H9 (cell line): ENCODE measurements around the gene PROC. TPM values are rescaled to one million over a fixed set of nuclear protein-coding genes. Genes with fewer than 3 reads are reported as not detected.

Experiments used
- DNase-seq: peaks from one replicate; pipeline ENCODE4 v3.0.0-alpha.2; 2017
- H2AFZ ChIP-seq: one replicate; pipeline ENCODE4 v1.6.1; 2013; ENCODE audit warnings: mild to moderate bottlenecking, low read length, control low read depth, moderate library complexity
- H2AK5ac ChIP-seq: 2 replicates; pipeline ENCODE4 v1.6.1; 2013; ENCODE audit warnings: low read length, control low read depth, mixed read lengths; ENCODE audit not compliant: insufficient read length
- H2BK120ac ChIP-seq: one replicate; pipeline ENCODE4 v1.6.1; 2013; ENCODE audit warnings: low read depth, mild to moderate bottlenecking, low read length, control low read depth, inconsistent platforms; ENCODE audit not compliant: poor library complexity, severe bottlenecking
- H2BK12ac ChIP-seq: 2 replicates; pipeline ENCODE4 v1.6.1; 2013; ENCODE audit warnings: low read length, control low read depth, mixed read lengths, low read depth; ENCODE audit not compliant: insufficient read length
- H2BK15ac ChIP-seq: 2 replicates; pipeline ENCODE4 v1.6.1; 2013; ENCODE audit warnings: low read depth, low read length, control low read depth
- H2BK20ac ChIP-seq: one replicate; pipeline ENCODE4 v1.6.1; 2013; ENCODE audit warnings: low read depth, mild to moderate bottlenecking, low read length, control low read depth, inconsistent platforms; ENCODE audit not compliant: poor library complexity, severe bottlenecking
- H2BK5ac ChIP-seq: 2 replicates; pipeline ENCODE4 v1.6.1; 2013; ENCODE audit warnings: low read length, control low read depth, mixed read lengths; ENCODE audit not compliant: insufficient read length
- H3K14ac ChIP-seq: 2 replicates; pipeline ENCODE4 v1.6.1; 2013; ENCODE audit warnings: low read length, control low read depth; ENCODE audit not compliant: insufficient read depth
- H3K18ac ChIP-seq: 2 replicates; pipeline ENCODE4 v1.6.1; 2013; ENCODE audit warnings: low read depth, mild to moderate bottlenecking, mixed read lengths, low read length, control low read depth; ENCODE audit not compliant: insufficient read length
- H3K23ac ChIP-seq: 2 replicates; pipeline ENCODE4 v1.6.1; 2013; ENCODE audit warnings: low read length, control low read depth, mixed read lengths, low read depth; ENCODE audit not compliant: insufficient read length
- H3K23me2 ChIP-seq: 2 replicates; pipeline ENCODE4 v1.6.1; 2013; ENCODE audit warnings: low read depth, mild to moderate bottlenecking, mixed read lengths, low read length, control low read depth; ENCODE audit not compliant: insufficient read length, poor library complexity, severe bottlenecking
- H3K27ac ChIP-seq: 2 replicates; pipeline ENCODE4 v1.5.1; 2013; ENCODE audit warnings: low read length, control low read depth, mixed read lengths, low read depth; ENCODE audit not compliant: insufficient read length
- H3K27me3 ChIP-seq: 2 replicates; pipeline ENCODE4 v1.6.1; 2013; ENCODE audit warnings: low read length, control low read depth, inconsistent platforms; ENCODE audit not compliant: insufficient read depth
- H3K4ac ChIP-seq: 2 replicates; pipeline ENCODE4 v1.6.1; 2013; ENCODE audit warnings: low read depth, mild to moderate bottlenecking, control low read depth, inconsistent platforms, low read length, moderate library complexity
- H3K4me1 ChIP-seq: 2 replicates; pipeline ENCODE4 v1.6.1; 2013; ENCODE audit warnings: low read length, control low read depth, inconsistent platforms; ENCODE audit not compliant: insufficient read depth
- H3K4me2 ChIP-seq: 2 replicates; pipeline ENCODE4 v1.6.1; 2013; ENCODE audit warnings: low read length, control low read depth, mixed read lengths; ENCODE audit not compliant: insufficient read length, insufficient read depth
- H3K56ac ChIP-seq: 2 replicates; pipeline ENCODE4 v1.6.1; 2013; ENCODE audit warnings: low read depth, mild to moderate bottlenecking, mixed read lengths, low read length, control low read depth; ENCODE audit not compliant: insufficient read length
- H3K79me1 ChIP-seq: 2 replicates; pipeline ENCODE4 v1.6.1; 2013; ENCODE audit warnings: low read depth, mild to moderate bottlenecking, moderate library complexity, low read length, control low read depth, inconsistent platforms; ENCODE audit not compliant: insufficient read depth, poor library complexity, severe bottlenecking
- H3K79me2 ChIP-seq: 2 replicates; pipeline ENCODE4 v1.6.1; 2013; ENCODE audit warnings: low read length, control low read depth, inconsistent platforms; ENCODE audit not compliant: insufficient read depth
- H3K9ac ChIP-seq: 2 replicates; pipeline ENCODE4 v1.6.1; 2013; ENCODE audit warnings: low read length, control low read depth, mixed read lengths; ENCODE audit not compliant: insufficient read length; ENCODE audit errors: extremely low read depth
- H3K9me3 ChIP-seq: one replicate; pipeline ENCODE4 v1.6.1; 2013; ENCODE audit warnings: low read depth, low read length, inconsistent platforms; ENCODE audit not compliant: control insufficient read depth
- H3T11ph ChIP-seq: one replicate; pipeline ENCODE4 v1.6.1; 2013; ENCODE audit warnings: mild to moderate bottlenecking, low read length, control low read depth, inconsistent platforms
- H4K20me1 ChIP-seq: one replicate; pipeline ENCODE4 v1.6.1; 2013; ENCODE audit not compliant: control insufficient read depth, insufficient read length, insufficient read depth
- H4K5ac ChIP-seq: 2 replicates; pipeline ENCODE4 v1.6.1; 2013; ENCODE audit warnings: low read depth, mild to moderate bottlenecking, mixed read lengths, low read length, control low read depth; ENCODE audit not compliant: insufficient read length
- H4K8ac ChIP-seq: replicated peaks from 2 replicates; pipeline ENCODE4 v1.6.1; 2013; ENCODE audit warnings: low read length, control low read depth, mixed read lengths, low read depth; ENCODE audit not compliant: insufficient read length
- H4K91ac ChIP-seq: 2 replicates; pipeline ENCODE4 v1.6.1; 2013; ENCODE audit warnings: low read depth, mild to moderate bottlenecking, moderate library complexity, mixed read lengths, low read length, control low read depth; ENCODE audit not compliant: insufficient read length
- H3K27ac Mint-ChIP-seq, 3 experiments: 2 replicates in 2 of 3; 3 replicates in 1 of 3; pipeline ENCODE4 v1.8.0; 2020 to 2021; ENCODE audit warnings: mixed read lengths in 3 of 3, mild to moderate bottlenecking in 1 of 3, moderate library complexity in 1 of 3
- H3K27me3 Mint-ChIP-seq: 2 replicates; pipeline ENCODE4 v1.8.0; 2021; ENCODE audit warnings: low read depth, mild to moderate bottlenecking, moderate library complexity, mixed read lengths
- H3K36me3 Mint-ChIP-seq, 3 experiments: 2 replicates in 2 of 3; 3 replicates in 1 of 3; pipeline ENCODE4 v1.8.0; 2020 to 2021; ENCODE audit warnings: low read depth in 3 of 3, mixed read lengths in 3 of 3; ENCODE audit not compliant: insufficient read depth in 1 of 3
- H3K4me1 Mint-ChIP-seq, 2 experiments: 2 replicates each; pipeline ENCODE4 v1.8.0; 2020; ENCODE audit warnings: mixed read lengths in 2 of 2
- H3K4me3 Mint-ChIP-seq, 2 experiments: 2 replicates in 1 of 2; 3 replicates in 1 of 2; pipeline ENCODE4 v1.8.0; 2020 to 2021; ENCODE audit warnings: mild to moderate bottlenecking in 2 of 2, mixed read lengths in 2 of 2, moderate library complexity in 1 of 2
- H3K9me3 Mint-ChIP-seq, 2 experiments: 2 replicates in 1 of 2; 3 replicates in 1 of 2; pipeline ENCODE4 v1.8.0; 2020; ENCODE audit warnings: mild to moderate bottlenecking in 2 of 2, mixed read lengths in 2 of 2, moderate library complexity in 1 of 2
- WGBS: extraction: QIAGEN DNeasy Blood & Tissue Kit; methylation state at CpG from one replicate; pipeline ENCODE4 v1.1.7; 2013; ENCODE audit warnings: missing lambda C conversion rate, low lambda C conversion rate, mixed read lengths; ENCODE audit not compliant: insufficient read length; ENCODE audit errors: extremely low coverage; 5-methylcytosine and 5-hydroxymethylcytosine counted together
- total RNA-seq: library from RNA; stranded (reverse); gene quantifications from 2 replicates; pipeline ENCODE4 v1.2.1, GENCODE V29; 2021
- TF ChIP-seq, protein P1 (sequence below): fragments of 200-600 bp; sonication (generic); conservative IDR thresholded peaks from 3 replicates; pipeline ENCODE4 v1.8.0; 2021; ENCODE audit warnings: antibody characterized with exemption, mild to moderate bottlenecking

The PROC gene
- total RNA-seq, 1 experiment from 2014 or later, result 0.61 TPM

DNA sequence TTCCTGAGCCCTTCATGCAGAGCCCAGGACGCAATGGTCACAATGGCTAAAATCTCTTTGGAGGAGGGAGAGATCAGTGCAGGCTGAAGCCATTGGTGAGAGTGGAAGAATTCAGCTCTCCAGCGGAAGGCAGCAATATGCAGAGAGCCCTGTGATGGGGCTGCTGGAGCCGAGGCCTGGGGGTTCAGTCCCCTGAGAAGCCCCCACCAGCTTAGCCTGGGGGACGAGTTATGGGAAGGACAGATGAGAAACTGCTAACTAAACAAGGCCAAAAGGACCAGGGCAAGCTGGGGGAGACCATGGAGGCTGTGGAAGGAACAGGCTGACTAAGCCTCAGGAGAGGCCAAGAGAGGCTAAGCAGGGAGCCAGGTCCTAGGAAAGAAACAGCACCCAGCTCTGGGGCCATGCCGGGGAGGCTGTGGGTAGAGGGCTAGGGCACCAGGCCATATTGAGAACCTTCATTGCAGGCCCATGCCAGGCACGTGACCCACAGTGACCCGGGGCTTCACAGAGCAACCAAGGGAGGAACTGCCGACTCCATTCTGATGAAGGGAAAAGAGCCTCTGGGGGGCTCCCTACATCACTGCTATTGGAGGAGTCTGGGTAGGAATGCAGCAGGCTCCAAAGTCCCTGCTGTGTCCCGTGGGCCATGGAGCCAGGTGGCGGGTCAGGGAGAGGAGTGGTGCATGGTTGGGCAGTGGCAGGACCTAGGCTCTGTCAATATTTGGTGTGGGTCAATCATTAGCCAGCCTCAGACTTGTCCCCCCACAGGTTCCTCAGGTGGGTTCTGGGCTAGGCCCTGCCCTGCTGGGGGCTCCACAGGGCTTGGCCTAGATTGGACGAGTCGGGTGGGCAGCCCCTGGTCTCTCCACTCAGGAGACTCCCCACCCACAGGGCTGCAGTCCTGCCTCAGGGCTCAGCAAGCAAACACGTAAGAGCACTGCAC, 19.8 kb downstream of the PROC start:
- no peaks in the 10 kb centered on the region for H3K23me2 ChIP-seq
- Mint-ChIP-seq H3K27ac (peak overlapping the region; percentile 18 to 93 (median 70); a peak in 3 of 7 replicates), H3K36me3 (no peaks in the 10 kb centered on the region; a peak in 1 of 7 replicates), H3K27me3 (peaks cover 4% of the 10 kb centered on the region; the same call in 1 of the 2 replicates), H3K4me3 (no peak overlapping the region; a peak in 1 of 5 replicates), H3K4me1 (peaks cover 3 to 10% of the 10 kb centered on the region in 2 experiments), H3K9me3 (peaks cover 6 to 8% of the 10 kb centered on the region in 2 experiments; a peak in 3 of 5 replicates)
- H2BK120ac ChIP-seq, result no peak overlapping the region
- no peak overlapping the region for H4K8ac ChIP-seq
- no peak overlapping the region for H2AK5ac ChIP-seq
- H3K4me2 ChIP-seq, result no peak overlapping the region
- no peak overlapping the region for H3T11ph ChIP-seq
- no CpG with 5 or more reads among the region's 13 CpGs for WGBS
- TF ChIP-seq, protein P1, sequence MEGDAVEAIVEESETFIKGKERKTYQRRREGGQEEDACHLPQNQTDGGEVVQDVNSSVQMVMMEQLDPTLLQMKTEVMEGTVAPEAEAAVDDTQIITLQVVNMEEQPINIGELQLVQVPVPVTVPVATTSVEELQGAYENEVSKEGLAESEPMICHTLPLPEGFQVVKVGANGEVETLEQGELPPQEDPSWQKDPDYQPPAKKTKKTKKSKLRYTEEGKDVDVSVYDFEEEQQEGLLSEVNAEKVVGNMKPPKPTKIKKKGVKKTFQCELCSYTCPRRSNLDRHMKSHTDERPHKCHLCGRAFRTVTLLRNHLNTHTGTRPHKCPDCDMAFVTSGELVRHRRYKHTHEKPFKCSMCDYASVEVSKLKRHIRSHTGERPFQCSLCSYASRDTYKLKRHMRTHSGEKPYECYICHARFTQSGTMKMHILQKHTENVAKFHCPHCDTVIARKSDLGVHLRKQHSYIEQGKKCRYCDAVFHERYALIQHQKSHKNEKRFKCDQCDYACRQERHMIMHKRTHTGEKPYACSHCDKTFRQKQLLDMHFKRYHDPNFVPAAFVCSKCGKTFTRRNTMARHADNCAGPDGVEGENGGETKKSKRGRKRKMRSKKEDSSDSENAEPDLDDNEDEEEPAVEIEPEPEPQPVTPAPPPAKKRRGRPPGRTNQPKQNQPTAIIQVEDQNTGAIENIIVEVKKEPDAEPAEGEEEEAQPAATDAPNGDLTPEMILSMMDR, result no peak
- no peak overlapping the region for H2BK12ac ChIP-seq
- no peak overlapping the region for H3K4ac ChIP-seq
- H2BK15ac ChIP-seq, result no peak overlapping the region
- no peak overlapping the region for H3K14ac ChIP-seq
- no peak overlapping the region for H2BK20ac ChIP-seq
- no peaks in the 10 kb centered on the region for H3K79me2 ChIP-seq
- no peak overlapping the region for H3K9ac ChIP-seq
- no peak overlapping the region for H4K91ac ChIP-seq
- no peak overlapping the region for H4K5ac ChIP-seq
- no peak overlapping the region for H2AFZ ChIP-seq
- H3K9me3 ChIP-seq, result no peaks in the 10 kb centered on the region
- H3K27ac ChIP-seq, result no peak overlapping the region
- no peaks in the 10 kb centered on the region for H3K4me1 ChIP-seq
- no peaks in the 10 kb centered on the region for H3K79me1 ChIP-seq
- H3K23ac ChIP-seq, result no peak overlapping the region
- no peak overlapping the region for H2BK5ac ChIP-seq
- no peaks in the 10 kb centered on the region for H4K20me1 ChIP-seq
- H3K18ac ChIP-seq, result no peak overlapping the region
- no peaks in the 10 kb centered on the region for H3K27me3 ChIP-seq
- no peak overlapping the region for H3K56ac ChIP-seq
- DNase-seq, result peak; percentile 46
